NB4 (cell line): Measurements from ENCODE around the gene DUSP16.

Experiments
- CTCF ChIP-seq: IDR thresholded peaks from one replicate; pipeline ENCODE4 v1.5.1; 2012; ENCODE audit warnings: low read depth, low read length
- POLR2A ChIP-seq: IDR thresholded peaks from 2 replicates; pipeline ENCODE4 v1.6.1; 2011; ENCODE audit warnings: mild to moderate bottlenecking; ENCODE audit not compliant: insufficient read length; ENCODE audit errors: extremely low read depth

- TF ChIP-seq CTCF, result no peak
- no peak for TF ChIP-seq POLR2A
These were observed 112.6 kb downstream of the DUSP16 start for GRCh38 chr12:12450043-12450471.
